Type B pancreatic cell (in vitro differentiated cells): ENCODE results near the gene JMJD7. TPM values are rescaled to one million over a fixed set of nuclear protein-coding genes. Genes with fewer than 3 reads are reported as not detected.

ENCODE experiments used
- DNase-seq: peaks from one replicate; pipeline ENCODE4 v3.0.0; 2021; ENCODE audit warnings: mixed read lengths; ENCODE audit not compliant: unreplicated experiment; ENCODE audit errors: extremely low spot score
- H3K27ac Mint-ChIP-seq: 2 replicates; pipeline ENCODE4 v1.8.0; 2021; ENCODE audit warnings: mild to moderate bottlenecking, mixed read lengths
- H3K27me3 Mint-ChIP-seq: 2 replicates; pipeline ENCODE4 v1.8.0; 2021; ENCODE audit warnings: mixed read lengths
- H3K36me3 Mint-ChIP-seq: 2 replicates; pipeline ENCODE4 v1.8.0; 2021; ENCODE audit warnings: mixed read lengths
- H3K4me1 Mint-ChIP-seq: one replicate; pipeline ENCODE4 v1.8.0; 2021; ENCODE audit warnings: mixed read lengths; ENCODE audit not compliant: unreplicated experiment
- H3K4me3 Mint-ChIP-seq: 2 replicates; pipeline ENCODE4 v1.8.0; 2021; ENCODE audit warnings: mild to moderate bottlenecking, mixed read lengths
- H3K9me3 Mint-ChIP-seq: 2 replicates; pipeline ENCODE4 v1.8.0; 2021; ENCODE audit warnings: mixed read lengths
- total RNA-seq: library from RNA; stranded (reverse); gene quantifications from 2 replicates; pipeline ENCODE4 v1.2.1, GENCODE V29; 2021; ENCODE audit warnings: low replicate concordance
- TF ChIP-seq, protein P1 (sequence below): fragments of 200-600 bp; sonication (generic); conservative IDR thresholded peaks from 2 replicates; pipeline ENCODE4 v1.5.0; 2021; ENCODE audit warnings: antibody characterized with exemption, mild to moderate bottlenecking

The JMJD7 gene
- total RNA-seq, 1 donor from 2014 or later = 29.0 TPM

DNA sequence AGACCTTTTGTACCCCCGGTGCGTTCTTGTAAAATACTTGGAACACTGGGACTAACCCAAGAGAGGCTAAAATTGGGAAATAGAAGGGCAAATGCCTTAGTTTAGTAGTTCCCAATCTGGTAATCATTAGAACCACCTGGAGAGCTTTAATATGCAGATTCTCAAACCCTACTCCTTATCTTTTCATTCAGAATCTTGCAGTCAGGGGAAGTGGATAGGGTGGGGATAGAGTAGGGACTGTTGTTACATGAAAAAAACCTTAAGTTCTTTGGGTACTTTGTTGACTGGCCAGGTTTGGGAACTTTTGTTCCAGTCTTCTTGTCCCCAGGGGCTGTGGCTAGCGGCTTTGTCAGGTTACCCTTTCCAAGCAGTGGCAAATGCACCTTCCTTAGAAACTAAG, 37.7 kb upstream of the JMJD7 start:
- H3K36me3 Mint-ChIP-seq = peaks cover 5% of the 10 kb centered on the region

DNA sequence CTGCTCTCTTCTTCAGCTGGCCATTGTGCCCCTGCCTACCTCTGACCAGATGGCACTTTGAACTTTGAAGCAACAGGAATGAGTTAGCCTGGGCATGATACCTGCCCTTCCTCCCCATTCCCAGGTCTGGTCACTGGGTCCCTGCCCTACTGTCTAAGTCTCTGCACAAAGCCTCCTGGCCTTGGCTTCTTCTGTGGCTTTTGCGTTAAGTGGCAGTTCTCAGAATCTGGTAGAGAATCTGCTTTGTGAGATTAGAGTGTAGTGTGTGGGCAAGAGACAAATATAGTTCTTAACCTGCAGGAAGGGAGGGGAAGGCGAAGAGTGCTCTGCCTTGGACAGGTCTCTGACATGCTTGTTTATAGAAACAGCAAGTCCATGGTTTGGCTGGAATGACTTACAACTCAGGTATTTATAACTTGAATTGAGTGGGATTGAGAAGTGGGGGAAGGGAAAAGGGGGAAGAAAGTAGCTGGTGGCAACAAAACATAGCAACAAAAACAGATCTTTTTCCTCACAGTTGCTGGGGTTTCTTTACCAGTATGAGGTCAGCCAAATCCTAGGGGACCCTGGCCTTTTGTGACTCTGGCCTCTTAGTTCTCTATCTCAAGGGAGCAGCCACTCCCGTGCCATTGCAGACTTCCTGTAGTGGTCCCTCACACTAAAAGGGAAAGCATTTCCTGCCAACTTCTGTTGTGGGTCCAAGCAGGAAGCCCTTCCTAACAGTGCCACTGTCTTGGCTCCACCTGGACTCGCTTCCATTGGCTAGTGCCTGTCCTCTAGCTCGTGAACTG, 36.9 kb upstream of the JMJD7 start:
- Mint-ChIP-seq H3K4me3 (peak overlapping the region; percentile 42), H3K36me3 (peaks cover 3% of the 10 kb centered on the region), H3K9me3 (no peaks in the 10 kb centered on the region), H3K27me3 (no peaks in the 10 kb centered on the region), H3K27ac (peak overlapping the region; percentile 41), H3K4me1 (peaks cover 47% of the 10 kb centered on the region)
- TF ChIP-seq, protein P1, sequence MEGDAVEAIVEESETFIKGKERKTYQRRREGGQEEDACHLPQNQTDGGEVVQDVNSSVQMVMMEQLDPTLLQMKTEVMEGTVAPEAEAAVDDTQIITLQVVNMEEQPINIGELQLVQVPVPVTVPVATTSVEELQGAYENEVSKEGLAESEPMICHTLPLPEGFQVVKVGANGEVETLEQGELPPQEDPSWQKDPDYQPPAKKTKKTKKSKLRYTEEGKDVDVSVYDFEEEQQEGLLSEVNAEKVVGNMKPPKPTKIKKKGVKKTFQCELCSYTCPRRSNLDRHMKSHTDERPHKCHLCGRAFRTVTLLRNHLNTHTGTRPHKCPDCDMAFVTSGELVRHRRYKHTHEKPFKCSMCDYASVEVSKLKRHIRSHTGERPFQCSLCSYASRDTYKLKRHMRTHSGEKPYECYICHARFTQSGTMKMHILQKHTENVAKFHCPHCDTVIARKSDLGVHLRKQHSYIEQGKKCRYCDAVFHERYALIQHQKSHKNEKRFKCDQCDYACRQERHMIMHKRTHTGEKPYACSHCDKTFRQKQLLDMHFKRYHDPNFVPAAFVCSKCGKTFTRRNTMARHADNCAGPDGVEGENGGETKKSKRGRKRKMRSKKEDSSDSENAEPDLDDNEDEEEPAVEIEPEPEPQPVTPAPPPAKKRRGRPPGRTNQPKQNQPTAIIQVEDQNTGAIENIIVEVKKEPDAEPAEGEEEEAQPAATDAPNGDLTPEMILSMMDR = no peak
- DNase-seq = no peak

More for the DNA sequence above, 37.7 kb upstream of the JMJD7 start:
- H3K9me3 Mint-ChIP-seq = no peaks in the 10 kb centered on the region
- TF ChIP-seq, protein P1 = no peak
- H3K4me1 Mint-ChIP-seq = peaks cover 42% of the 10 kb centered on the region
- no peak overlapping the region for H3K4me3 Mint-ChIP-seq
- H3K27ac Mint-ChIP-seq = no peak overlapping the region
- DNase-seq = no peak
- H3K27me3 Mint-ChIP-seq = no peaks in the 10 kb centered on the region

DNA sequence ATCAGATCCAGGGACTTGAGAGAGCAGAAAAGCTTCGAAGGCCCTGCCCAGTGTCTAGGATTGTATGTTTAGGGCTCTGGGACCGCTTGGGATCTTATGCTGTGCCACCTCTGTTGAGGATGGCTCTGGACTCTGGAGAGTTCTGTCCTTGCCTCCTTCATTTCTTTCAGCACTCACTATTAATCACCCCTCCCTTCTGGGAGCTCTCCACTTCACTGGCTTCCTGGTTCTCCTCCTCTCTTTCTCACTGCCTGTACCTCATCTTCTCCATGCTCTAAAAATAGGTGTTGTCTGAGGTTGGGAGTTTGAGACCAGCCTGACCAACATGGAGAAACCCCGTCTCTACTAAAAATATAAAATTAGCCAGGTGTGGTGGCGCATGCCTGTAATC, 36.4 kb upstream of the JMJD7 start:
- Mint-ChIP-seq H3K27me3 (no peaks in the 10 kb centered on the region), H3K36me3 (peaks cover 6% of the 10 kb centered on the region), H3K9me3 (no peaks in the 10 kb centered on the region), H3K4me1 (peaks cover 52% of the 10 kb centered on the region), H3K27ac (peak overlapping the region; percentile 41), H3K4me3 (no peak overlapping the region)
- TF ChIP-seq, protein P1 = no peak
- DNase-seq = no peak

DNA sequence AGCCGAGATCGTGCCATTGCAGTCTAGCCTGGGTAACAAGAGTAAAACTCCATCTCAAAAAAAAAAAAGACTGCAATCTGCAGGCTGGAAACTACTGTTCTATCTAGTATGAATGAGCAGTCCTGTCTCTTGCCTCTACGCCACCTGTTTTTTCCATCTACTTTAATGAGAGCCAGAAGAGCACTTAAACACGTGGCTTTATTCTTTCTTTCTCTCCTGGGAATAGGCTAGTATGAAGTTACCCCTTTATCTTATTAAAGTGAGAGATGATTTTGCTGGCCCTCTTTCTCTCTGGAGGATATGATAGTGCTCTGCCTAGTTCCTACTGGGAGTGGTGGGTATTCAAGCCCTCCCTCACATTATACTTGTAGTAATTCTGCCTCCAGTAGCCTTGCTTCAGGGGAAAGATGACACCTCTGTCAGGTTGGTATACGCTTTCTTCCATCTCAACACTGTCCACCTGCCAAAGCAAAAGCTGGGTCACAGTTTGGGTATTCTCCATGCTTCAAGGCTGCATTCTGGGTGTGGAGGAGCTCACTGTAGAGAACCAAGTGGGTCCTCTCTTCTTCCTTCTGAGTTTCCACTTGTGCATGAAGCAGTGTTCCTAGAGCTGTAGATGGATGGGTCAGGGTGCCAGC, 35.8 kb upstream of the JMJD7 start:
- TF ChIP-seq, protein P1 = no peak
- Mint-ChIP-seq H3K36me3 (peaks cover 6% of the 10 kb centered on the region), H3K27ac (peak overlapping the region; percentile 7), H3K4me3 (no peak overlapping the region), H3K9me3 (no peaks in the 10 kb centered on the region), H3K4me1 (peaks cover 57% of the 10 kb centered on the region), H3K27me3 (no peaks in the 10 kb centered on the region)
- DNase-seq = no peak

DNA sequence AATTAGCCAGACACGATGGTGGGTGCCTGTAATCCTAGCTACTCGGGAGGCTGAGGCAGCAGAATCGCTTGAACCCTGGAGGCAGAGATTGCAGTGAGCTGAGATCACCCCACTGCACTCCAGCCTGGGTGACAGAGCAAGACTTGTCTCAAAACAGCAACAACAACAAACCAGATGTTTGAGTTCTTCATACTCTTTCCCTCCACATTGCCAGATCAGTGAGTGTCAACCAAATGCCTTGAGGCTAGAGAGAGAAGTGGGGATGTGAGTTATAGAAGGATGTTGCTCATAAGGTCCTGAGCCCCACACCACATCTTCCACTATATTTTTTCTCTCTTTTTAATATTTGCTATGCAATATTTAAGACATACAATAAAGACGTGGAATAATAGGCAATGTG, 33.8 kb upstream of the JMJD7 start:
- no peaks in the 10 kb centered on the region for H3K27me3 Mint-ChIP-seq
- no peak for DNase-seq
- H3K4me3 Mint-ChIP-seq = no peak overlapping the region
- H3K36me3 Mint-ChIP-seq = peaks cover 6% of the 10 kb centered on the region
- TF ChIP-seq, protein P1 = no peak
- no peaks in the 10 kb centered on the region for H3K9me3 Mint-ChIP-seq
- H3K4me1 Mint-ChIP-seq = peaks cover 59% of the 10 kb centered on the region
- H3K27ac Mint-ChIP-seq = no peak overlapping the region
